Effector CD8-positive, alpha-beta T cell (primary cell): ENCODE data around the gene MYNN.

Experiments
- DNase-seq: peaks from one replicate; lab custom pipeline; 2025; lab: John Stamatoyannopoulos, UW

The MYNN gene

DNA sequence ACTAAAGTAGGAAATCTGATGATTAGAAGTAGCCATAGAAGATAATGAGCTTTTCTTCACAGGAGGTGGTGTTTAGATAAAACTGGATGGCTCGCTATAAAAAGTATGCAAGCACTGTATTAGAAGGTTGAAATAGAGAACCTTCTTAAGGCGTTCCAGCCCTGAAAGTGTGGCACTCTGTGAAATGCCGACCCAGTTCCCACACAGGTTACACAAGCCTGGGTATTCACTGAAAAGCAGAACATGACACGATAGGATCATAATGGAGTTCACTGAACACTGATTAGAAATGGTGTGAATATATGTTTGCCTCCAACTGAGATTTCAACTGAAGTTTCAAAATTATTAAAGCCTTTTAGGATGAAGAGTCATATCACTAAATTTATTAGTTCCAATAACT is 54.5 kb downstream of the MYNN start:
- no peak for DNase-seq

- no peak for DNase-seq
These were observed 62.3 kb downstream of the MYNN start for GRCh38 chr3:169835533-169835932.

- no peak for DNase-seq
These were observed 63.1 kb downstream of the MYNN start for GRCh38 chr3:169836078-169836941.

DNA sequence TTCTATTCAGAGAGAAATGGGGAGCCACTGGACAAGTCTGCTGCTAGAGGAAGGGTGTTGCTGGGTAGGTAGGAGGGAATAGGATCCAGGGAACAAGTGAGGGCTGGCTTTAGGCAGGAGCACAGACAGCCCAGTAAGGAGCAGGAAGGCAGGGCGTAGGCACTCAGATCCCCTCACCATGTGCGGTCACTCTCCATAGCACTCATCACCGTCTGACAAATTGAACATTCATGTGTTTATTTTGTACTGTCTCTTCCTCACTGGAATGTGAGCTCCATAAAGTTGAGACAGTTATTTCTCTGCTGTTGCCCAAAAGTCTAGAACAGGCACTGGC is 63.7 kb downstream of the MYNN start:
- DNase-seq: no peak

- no peak for DNase-seq
These were observed 65.4 kb downstream of the MYNN start for GRCh38 chr3:169838511-169839030.
